ENCODE results near the gene NUAK1. TPM values are rescaled to one million over a fixed set of nuclear protein-coding genes. Genes with fewer than 3 reads are reported as not detected.

Gene NUAK1
- total RNA-seq, 2 experiments from 2014 or later: 0.03 TPM; not detected in 1

- no peaks in the 10 kb centered on the region for H3K9me3 ChIP-seq (ENCODE audit: low read length)
- no peaks in the 10 kb centered on the region for H3K36me3 ChIP-seq (ENCODE audit: insufficient read depth, low read length)
- ChIA-PET POLR2A (no interaction called here), CTCF (ENCODE audit: unreplicated experiment) (no interaction called here)
- no peaks in the 10 kb centered on the region for H4K20me1 ChIP-seq (ENCODE audit: insufficient read depth, low read length)
- TF ChIP-seq CTCF (conservative IDR thresholded peaks at IDR 0.05; ENCODE audit: low read length) (no peak), EZH2phosphoT487 (IDR thresholded peaks at IDR 0.05; ENCODE audit: borderline replicate concordance, low read depth, low read length) (no peak)
- DNase-seq (ENCODE audit: low spot score): no peak
- H3K79me2 ChIP-seq (ENCODE audit: insufficient read depth, low read depth, low read length): no peaks in the 10 kb centered on the region
- no peaks in the 10 kb centered on the region for H3K4me1 ChIP-seq (ENCODE audit: insufficient read depth, low read length, poor library complexity, severe bottlenecking)
- H3K27ac ChIP-seq (ENCODE audit: low read depth, low read length, poor library complexity, severe bottlenecking): no peak overlapping the region
- no peaks in the 10 kb centered on the region for H3K9me2 ChIP-seq (ENCODE audit: insufficient read depth, low read length)
- no peak overlapping the region for H3K4me3 ChIP-seq (ENCODE audit: low read depth, low read length, poor library complexity, severe bottlenecking)
- intact Hi-C loops (cut with micrococcal nuclease; ENCODE audit: unreplicated experiment): no loop called here
- no peak overlapping the region for H2AFZ ChIP-seq (ENCODE audit: low read length)
- BruUV-seq (replicated peaks): no TSS peak
- no peak overlapping the region for H3K4me2 ChIP-seq (ENCODE audit: low read length)
Measured at GRCh38 chr12:106066726-106067325, 71.9 kb downstream of the NUAK1 start.

GRCh38 chr12:106066051-106066705 lies 72.6 kb downstream of the NUAK1 start:
- CTCF ChIA-PET (ENCODE audit: unreplicated experiment): no interaction called here
- Histone ChIP-seq H3K27ac (ENCODE audit: low read depth, low read length, poor library complexity, severe bottlenecking) (no peak overlapping the region), H3K4me3 (ENCODE audit: low read depth, low read length, poor library complexity, severe bottlenecking) (no peak overlapping the region), H4K20me1 (ENCODE audit: insufficient read depth, low read length) (no peaks in the 10 kb centered on the region), H3K9me2 (ENCODE audit: insufficient read depth, low read length) (no peaks in the 10 kb centered on the region), H3K36me3 (ENCODE audit: insufficient read depth, low read length) (no peaks in the 10 kb centered on the region), H3K9me3 (ENCODE audit: low read length) (no peaks in the 10 kb centered on the region), H3K4me1 (ENCODE audit: insufficient read depth, low read length, poor library complexity, severe bottlenecking) (no peaks in the 10 kb centered on the region), H3K4me2 (ENCODE audit: low read length) (no peak overlapping the region), H3K79me2 (ENCODE audit: insufficient read depth, low read depth, low read length) (no peaks in the 10 kb centered on the region), H2AFZ (ENCODE audit: low read length) (no peak overlapping the region)
- no peak for DNase-seq (ENCODE audit: low spot score)
- BruUV-seq (replicated peaks): no TSS peak
- intact Hi-C loops (cut with micrococcal nuclease; ENCODE audit: unreplicated experiment): no loop called here
- POLR2A ChIA-PET: no interaction called here
- TF ChIP-seq EZH2phosphoT487 (IDR thresholded peaks at IDR 0.05; ENCODE audit: borderline replicate concordance, low read depth, low read length): no peak
- no peak for TF ChIP-seq CTCF (conservative IDR thresholded peaks at IDR 0.05; ENCODE audit: low read length)

GRCh38 chr12:106065506-106065905 lies 73.2 kb downstream of the NUAK1 start:
- ChIA-PET POLR2A (no interaction called here), CTCF (ENCODE audit: unreplicated experiment) (no interaction called here)
- Histone ChIP-seq H3K4me3 (ENCODE audit: low read depth, low read length, poor library complexity, severe bottlenecking) (no peak overlapping the region), H3K27ac (ENCODE audit: low read depth, low read length, poor library complexity, severe bottlenecking) (no peak overlapping the region), H2AFZ (ENCODE audit: low read length) (no peak overlapping the region), H3K36me3 (ENCODE audit: insufficient read depth, low read length) (no peaks in the 10 kb centered on the region), H3K4me2 (ENCODE audit: low read length) (no peak overlapping the region), H3K79me2 (ENCODE audit: insufficient read depth, low read depth, low read length) (no peaks in the 10 kb centered on the region), H3K9me2 (ENCODE audit: insufficient read depth, low read length) (no peaks in the 10 kb centered on the region), H4K20me1 (ENCODE audit: insufficient read depth, low read length) (no peaks in the 10 kb centered on the region), H3K4me1 (ENCODE audit: insufficient read depth, low read length, poor library complexity, severe bottlenecking) (no peaks in the 10 kb centered on the region), H3K9me3 (ENCODE audit: low read length) (no peaks in the 10 kb centered on the region)
- no peak for TF ChIP-seq EZH2phosphoT487 (IDR thresholded peaks at IDR 0.05; ENCODE audit: borderline replicate concordance, low read depth, low read length)
- no peak for TF ChIP-seq CTCF (conservative IDR thresholded peaks at IDR 0.05; ENCODE audit: low read length)
- intact Hi-C loops (cut with micrococcal nuclease; ENCODE audit: unreplicated experiment): no loop called here
- no peak for DNase-seq (ENCODE audit: low spot score)
- no TSS peak for BruUV-seq (replicated peaks)
